SIG-M5 (cell line): ENCODE measurements around the gene SELENON.

Source experiments
- DNase-seq: peaks from one replicate; lab custom pipeline; 2025; lab: John Stamatoyannopoulos, UW

Gene SELENON

DNA sequence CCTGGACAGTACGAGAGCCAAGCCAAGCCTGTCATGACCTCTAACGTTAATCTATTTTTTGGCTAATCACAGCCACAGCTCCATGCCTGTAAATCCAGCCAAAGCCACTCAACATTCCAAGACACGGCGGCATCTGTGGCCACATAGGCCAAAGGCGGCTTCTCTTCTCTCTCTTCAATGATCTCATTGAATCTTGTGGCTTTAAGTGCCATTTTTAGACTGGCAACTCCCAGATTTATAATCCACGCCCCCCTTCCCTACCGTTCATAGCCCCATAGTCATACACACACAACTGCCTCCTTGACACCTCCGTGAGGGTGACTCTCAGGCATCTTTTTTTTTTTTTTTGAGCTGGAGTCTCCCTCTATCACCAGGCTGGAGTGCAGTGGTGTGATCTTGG, 5.7 kb upstream of the SELENON start:
- no peak for DNase-seq

DNA sequence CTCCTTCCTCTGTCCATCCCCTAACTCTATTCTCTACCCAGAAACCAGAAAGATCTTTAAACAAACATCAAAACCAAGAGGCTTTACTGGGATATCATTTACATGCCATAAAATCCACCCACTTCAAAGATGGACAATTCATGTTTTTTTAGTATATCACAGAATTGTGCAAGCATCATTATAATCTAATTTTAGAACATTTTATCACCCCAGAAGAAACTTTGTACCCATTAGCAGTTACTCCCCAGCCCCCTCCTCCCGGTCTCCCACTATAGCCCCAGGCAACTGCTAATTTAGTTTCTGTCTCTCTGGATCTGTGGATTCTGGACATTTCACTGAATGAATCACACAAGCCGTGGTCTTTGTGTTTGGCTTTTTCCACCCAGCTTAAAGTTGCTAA, 4.8 kb upstream of the SELENON start:
- DNase-seq: no peak

DNA sequence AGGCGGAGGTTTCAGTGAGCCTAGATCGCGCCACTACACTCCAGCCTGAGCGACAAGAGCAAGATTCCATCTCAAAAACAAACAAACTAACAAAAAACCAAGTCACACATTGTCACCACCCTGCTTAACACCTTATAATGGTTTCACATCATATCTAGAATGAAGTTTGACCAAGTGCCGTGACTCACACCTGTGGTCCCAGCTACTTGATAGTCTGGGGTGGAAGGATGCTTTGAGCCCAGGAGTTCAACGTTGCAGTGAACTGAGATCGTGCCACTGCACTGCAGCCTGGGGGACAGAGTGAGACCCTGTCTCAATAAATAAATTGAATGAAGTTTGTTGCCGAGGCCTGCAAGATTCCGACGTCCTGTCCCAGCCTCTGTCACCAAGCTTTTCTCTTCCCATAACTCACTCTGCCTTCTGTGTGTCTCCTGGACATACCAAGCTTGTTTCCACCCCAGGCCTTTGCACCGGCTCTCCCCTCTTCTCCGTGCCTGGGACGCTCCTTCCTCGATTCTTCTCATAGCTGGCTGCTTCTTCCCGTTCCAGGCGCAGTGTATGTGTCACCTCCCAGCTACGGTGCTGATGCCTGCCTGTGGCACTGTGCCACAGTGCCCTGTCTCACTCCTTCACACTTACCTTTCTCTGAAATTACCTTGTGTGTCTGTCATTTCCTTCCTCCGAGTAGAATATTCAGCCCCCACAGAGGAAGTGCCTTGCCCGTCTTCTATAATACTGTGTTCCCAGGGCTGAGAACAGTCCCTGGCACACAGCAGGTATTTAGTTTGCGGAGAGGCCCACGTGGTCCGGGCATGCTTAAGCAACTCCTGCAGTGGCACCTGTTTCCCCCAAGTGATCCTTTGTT, 3.8 kb upstream of the SELENON start:
- DNase-seq: no peak

DNA sequence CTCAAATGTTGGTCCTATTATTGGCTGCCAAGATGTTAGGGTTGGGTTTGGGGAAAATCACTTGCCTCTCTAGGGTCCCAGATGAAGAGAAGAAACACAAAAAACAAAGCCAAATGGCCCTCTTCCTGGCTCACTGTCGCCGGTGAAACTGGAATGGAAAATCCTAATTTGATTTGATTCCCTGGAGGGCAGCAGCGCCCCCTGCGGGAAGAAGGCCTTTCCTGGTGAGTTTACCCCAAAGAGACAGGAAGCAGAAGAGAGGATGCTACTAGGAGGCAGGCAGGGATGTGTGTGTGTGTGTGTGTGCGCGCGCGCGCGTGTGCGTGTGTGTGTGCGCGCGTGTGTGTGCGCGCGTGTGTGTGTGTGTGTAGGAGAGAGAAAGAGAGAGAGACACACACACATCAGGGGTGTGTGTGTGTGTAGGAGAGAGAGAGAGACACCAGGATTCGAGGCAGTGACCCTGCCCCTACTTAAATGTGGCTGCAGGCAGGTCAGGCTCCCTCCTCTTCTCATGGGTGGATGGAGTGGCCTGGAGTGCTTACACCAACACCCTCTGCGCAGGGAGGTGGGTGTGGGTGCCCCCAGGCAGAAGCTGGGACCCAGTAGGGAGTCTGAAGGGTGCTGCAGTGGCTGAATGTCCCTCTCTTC, 3.1 kb upstream of the SELENON start:
- DNase-seq: no peak

DNA sequence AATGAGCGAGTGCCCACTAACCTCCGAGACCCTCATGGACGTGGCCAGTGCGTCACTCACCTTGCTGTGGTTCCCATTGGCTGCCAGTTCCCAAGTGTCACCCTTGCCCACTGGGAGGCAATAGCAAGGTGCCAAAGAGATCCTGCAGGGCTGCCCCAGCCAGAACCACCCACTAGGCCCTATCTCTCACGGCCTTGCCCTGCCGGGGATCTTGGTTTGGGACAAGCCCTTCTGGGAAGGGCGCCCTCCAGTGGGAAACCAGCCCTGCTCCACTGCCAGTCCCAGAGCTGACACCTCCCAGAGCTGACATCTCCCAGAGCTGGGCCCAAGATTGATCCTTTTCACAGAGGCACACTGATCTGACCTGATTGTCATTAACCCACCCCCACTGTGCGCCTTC, 2.1 kb upstream of the SELENON start:
- no peak for DNase-seq

DNA sequence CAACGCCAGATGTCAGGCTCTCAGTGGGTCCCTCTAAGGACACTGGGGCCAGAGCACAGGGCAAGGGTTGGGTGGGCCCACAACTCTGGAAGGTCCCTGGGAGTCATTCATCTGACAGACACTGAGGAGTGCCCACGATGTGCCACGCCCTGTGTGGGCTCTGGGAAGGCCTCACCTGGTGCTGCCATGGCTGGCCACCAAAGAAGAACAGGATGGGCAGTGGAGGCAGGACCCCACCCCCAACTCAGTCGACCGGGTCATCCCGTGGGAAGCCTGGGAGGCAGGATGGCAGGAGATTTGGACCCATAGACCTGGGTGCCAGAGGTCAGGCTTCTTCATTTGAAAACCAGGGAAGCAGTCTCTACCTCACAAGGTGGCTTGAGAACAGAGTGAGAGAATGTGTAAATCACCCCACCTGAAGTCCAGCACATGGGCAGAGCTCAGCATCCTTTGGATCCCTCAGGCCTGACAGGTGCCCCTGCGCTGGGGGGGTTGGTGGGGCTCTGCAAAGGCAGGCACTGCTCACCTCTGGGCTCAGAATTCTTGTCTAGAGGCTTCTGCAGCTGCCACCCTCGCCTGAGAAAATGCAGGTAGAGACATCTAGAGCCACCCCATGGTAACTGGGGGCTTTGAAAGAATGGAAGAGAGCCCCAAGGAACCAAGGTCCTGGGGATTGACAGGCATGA, 1.2 kb upstream of the SELENON start:
- no peak for DNase-seq

DNA sequence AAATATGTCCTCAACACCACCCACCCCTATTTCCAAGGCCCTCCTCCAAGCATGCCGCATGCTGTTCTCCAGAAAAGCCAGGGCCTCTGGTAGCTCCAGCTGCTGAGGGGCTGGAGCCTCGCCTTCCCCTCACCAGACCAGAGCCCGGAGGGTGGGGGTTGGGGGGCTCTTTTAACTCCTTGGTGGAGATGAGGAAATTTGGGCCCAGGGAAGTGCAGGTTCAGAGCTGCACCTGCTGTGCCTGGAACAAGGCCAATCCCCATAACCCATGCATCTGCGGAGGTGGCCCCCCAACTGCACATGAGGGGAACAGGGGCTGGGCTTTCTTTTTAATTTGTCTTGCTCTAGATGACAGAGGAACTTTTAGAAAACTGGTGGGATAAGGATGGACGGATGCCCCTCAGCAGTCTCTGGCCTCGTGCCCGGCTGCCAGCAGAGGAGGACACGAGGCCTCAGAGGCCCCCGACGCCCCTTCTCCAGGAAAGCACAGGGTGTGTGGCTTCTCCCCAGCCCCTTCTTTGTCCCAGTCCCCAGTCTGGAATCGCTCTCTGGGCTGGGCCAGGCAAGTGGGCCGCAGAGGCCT, 550 bp upstream of the SELENON start:
- no peak for DNase-seq

DNA sequence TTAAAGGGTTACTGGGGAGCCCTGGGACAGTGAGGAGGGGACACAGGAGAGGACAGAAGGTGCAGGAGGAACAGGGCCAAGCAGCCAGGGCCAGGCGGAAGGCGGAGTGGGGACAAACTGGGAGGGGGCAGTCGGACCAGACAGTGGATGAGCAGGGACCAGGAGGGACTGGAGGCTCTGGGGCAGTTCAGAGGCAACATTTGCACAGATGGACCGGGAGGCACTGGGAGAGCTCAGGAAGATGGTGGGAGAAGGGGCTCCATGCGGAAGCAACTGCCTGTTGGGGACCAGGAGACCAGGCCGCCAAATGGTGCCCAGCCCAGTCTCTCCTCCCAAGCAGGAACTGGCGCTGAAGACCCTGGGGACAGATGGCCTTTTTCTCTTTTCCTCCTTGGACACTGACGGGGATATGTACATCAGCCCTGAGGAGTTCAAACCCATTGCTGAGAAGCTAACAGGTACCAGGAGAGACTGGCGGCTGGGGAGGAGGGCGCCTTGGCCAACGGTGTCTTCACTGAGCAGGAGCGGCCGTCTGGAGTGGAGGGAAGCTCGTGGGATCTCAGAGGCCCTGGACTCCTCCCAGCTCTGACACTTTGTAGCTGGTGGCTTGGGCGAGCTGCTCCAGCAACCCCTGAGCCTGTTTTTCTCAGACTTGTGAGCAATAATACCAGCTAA, 847 bp downstream of the SELENON start:
- DNase-seq: no peak

DNA sequence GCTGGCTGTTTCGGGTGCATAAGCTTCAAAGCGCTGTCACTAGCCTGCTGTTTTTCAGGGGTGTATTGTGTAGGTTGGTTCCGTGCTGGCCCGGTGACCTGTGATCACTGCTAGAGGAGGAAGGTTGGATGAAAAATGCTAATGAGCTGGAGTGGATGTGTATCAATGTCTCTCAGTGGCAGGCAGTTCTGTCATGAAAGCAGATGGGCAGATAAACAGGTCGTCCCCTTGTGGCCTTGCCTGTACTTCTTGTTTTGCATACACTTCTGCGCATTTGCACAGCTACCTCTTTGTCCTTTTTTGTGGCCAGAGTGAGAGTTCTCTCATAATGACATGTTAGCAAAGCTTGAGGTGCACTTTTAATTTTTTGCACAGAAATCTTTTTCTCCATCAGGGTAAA, 2.9 kb downstream of the SELENON start:
- DNase-seq: no peak

DNA sequence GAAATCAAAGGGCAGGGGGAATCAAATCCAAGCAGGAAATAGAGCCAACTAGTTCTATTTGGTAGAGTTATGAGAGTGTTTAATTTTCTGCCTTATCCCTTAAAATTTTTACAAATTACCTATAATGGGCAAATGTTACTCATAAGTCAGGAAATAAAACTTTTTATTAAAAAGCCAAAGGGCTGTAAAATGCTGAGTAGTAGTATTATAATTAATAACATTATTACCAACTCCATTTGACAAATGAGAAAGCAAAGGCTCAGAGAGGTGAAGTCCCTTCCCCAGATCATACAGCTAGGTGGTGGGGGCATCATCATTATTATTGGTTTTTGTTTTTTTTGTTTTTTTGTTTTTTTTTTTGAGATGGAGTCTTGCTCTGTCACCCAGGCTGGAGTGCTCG, 3.4 kb downstream of the SELENON start:
- DNase-seq: no peak

DNA sequence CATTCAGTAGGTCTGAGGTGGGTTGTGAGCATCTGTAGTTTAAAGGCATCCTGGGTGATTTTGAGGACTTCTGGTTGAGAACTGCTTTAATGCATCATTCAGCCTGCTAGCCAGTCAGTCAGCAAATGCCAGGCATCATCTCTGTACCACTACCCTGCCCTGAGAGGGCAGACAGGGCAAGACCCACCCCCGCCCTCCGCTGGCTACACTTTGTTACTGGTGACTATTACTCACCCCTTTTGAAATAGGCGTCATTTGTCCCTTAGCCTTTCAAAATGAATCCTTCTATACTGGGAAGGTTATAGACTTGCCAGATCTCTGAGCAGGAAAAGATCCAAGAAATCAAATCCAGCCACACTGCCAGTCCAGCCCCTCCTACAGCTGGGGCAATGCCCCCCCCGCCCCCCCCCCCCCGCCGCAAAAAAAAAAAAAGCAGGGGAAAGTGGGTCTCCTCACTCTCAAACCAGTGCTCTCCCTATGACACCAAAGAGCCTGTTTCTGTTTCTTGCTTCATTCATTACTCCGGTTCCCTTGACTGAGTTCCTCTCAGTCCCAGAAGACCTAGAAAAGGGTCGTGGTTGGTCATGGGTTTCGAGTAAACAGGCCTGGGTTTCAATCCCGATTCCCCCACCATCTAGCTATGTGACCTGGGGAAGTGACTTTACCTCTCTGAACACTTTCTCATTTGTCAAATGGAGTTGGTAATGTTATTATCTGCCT, 4.4 kb downstream of the SELENON start:
- no peak for DNase-seq

DNA sequence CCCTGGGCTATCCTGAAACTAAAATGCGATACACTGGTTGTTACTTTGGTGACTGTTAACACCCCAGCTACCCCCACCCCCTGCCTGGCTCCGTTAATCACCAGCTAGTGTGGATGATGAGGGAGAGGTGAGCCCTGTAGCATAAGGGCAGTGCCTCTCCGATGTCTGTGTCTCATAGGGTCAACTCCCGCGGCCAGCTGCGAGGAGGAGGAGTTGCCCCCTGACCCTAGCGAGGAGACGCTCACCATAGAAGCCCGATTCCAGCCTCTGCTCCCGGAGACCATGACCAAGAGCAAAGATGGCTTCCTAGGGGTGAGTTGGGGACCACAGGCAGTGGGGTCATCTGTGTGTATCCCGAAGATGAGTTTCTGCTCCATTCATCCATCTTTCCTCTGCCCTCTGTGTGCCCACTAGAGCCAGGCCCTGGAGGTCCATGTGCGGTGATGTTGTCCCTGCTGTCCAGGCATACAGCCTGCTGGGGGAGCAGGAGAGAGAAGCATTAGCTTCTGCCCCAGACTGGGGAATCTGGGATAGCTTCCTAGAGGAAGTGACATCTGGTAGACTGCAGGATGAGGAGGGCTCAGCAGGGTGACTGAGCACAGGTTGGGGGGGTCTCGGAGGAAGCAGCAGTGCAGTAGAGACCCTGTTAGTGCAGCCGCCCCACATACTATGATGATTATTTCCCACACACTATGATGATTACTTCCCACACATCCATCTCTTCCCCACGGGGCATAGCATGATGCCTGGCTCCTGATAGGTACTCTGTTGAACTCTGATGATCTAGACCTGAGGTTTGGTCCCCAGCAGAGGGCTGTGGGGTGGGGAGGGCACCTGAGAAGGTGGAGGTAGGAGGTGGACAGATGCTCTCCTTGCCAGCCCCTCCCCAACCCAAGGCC, 5.2 kb downstream of the SELENON start:
- DNase-seq: no peak

DNA sequence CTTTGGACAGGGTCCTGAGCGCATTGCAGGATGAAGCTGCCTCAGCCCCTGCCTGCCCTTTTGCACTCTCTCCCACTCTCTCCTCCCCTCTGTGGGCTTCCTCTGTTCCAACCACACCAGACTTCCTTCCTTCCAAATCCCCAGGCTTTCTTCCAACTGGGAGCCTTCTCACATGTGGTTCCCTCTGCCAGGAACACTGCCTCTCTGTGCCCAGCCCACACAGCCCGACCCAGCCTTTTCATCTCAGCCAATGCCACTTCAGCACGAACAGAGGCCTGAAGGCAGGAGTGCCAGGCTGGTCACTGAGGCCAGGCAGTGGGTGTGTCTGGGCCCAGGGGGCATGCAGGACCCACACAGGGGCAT, 5.9 kb downstream of the SELENON start:
- DNase-seq: no peak

DNA sequence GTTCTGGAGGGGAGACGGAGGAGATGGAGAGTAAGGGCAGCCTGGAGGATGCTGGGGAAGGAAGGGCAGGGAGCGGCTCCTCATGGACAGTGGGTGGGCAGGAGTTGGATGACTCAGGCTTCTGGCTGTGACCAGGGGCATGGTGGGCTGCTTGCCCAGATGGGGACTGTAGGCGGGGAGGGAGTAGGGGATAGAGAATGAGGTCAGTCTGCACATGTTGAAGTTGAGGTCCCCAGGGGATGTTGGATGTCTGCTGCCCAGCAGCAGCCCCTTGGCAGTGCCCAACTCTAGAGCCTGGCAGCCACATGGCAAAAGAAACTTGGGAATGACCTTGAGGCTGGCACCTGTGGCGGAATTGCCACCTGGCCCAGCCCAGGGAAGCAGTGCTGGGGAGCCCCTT, 6.4 kb downstream of the SELENON start:
- DNase-seq: no peak

DNA sequence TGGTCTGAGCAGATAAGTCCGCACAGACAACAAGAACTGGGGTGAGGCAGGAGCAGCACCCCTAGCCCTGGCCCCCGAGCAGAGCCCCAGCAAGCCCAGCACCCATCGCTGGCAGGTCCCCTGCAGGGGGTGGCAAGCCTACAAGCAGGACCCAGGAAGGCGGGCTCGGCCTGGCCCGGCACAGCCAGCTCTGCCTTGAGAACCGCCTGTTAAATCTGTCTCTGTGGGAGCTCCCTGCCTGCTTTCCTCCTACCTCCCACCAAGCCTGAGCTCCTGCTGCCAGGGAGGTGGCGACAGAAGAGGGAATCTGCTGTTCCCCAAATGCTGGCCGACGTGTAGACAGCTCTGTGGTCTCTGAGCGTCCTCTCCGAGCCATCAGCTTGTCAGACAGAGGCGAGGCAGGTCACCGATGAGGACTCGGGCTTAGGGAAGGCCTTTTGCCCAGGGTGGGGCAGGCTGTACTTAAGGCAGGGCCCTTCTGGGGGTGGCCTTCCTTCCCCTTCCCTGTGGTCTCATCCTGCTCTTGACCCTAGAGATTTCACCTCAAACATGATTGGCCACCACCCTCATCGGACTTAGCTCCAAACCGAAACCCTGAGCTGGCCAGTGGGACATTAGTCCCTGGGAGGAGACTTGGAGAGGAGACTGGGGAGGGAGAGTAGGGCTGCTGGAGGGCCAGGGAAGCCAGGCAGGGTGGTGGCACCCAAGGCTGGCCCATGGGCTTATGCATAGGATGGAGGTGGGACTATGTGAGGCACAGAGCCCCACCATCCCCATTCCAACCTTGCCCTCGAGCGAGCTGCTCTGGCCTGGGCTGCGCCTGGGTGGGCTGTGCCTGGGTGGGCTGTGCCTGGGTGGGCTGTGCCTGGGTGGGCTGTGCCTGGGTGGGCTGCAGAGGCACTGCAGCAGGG, 7.7 kb downstream of the SELENON start:
- DNase-seq: no peak

DNA sequence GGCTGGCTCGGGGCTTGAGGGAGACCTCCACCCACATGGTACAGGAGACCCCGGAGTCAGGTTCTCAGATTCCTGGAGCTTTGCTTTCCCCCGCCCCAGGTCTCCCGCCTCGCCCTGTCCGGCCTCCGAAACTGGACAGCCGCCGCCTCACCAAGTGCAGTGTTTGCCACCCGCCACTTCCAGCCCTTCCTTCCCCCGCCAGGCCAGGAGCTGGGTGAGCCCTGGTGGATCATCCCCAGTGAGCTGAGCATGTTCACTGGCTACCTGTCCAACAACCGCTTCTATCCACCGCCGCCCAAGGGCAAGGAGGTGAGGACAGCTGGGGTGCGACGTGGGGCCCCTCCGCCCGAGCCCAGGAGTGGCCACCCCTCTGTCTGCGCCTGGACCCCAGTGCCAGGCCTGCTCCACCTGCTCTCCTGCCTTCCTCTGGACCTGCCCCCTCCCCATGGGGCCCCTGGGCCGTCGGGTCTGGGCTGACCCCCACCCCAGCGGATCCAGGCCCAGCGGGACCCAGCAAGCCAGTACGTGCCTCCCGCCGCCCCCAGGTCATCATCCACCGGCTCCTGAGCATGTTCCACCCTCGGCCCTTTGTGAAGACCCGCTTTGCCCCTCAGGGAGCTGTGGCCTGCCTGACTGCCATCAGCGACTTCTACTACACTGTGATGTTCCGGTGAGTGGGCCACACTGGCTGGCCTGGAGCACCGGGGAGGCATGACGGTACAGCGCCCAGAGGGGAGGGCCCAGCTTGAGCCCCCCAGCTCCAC, 8.7 kb downstream of the SELENON start:
- no peak for DNase-seq

DNA sequence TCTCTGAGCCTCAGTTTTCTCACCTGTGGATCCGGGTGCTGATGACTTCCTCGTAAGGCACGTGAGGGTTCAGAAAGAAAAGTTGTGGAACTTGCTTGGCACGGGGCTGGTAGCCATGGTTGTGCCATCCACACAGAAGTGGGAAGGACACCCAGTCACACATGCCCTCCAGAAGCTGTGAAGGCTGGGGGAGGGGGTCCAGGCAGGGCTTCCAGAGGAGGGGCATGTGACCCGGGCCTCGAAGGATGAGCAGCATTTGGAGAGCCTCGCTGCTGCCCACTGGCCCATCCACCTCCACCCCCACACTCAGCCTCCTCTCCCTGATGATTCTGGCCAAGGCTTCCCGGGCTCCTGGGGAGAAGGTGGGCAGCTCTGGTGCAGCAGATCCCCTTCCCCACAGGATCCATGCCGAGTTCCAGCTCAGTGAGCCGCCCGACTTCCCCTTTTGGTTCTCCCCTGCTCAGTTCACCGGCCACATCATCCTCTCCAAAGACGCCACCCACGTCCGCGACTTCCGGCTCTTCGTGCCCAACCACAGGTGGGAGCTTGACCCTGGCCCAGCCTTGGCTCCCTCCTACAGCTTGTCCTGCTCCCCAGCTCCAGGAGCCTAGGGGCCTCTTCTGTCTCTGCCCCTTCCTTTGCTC, 9.4 kb downstream of the SELENON start:
- DNase-seq: no peak

DNA sequence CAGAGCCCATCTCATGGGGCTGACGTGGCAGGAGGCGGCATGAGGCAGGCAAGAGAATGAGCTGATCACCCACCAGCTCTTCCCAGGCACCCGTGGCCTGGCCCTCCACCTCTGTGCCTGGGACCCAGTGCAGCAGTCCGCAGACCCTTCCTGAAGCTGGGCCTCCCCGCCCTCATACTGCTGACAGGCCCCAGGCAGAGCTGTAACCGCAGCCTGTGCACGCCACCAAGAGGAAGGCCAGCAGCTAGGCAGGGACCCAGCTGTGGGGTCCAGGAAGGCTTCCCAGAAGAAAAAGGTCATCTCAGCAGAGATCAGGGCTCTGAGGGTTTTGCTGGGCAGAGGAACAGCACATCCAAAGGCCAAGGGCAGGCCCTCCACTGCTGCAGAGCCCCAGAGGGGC, 9.9 kb downstream of the SELENON start:
- DNase-seq: no peak
